OCI-LY1 (cell line): ENCODE results near the gene GLIS1.

ENCODE experiments used
- CTCF ChIP-seq: fragments of 200-600 bp; sonication (generic), shearing (Covaris generic); IDR thresholded peaks from 2 replicates; pipeline ENCODE4 v1.5.1; 2017; ENCODE audit warnings: mild to moderate bottlenecking, antibody characterized with exemption, low read length, moderate library complexity, mixed read lengths
- EZH2 ChIP-seq: fragments of 200-600 bp; sonication (generic), shearing (Covaris generic); IDR thresholded peaks from 2 replicates; pipeline ENCODE4 v1.8.0; 2017; ENCODE audit warnings: borderline replicate concordance, mixed run types, mild to moderate bottlenecking, antibody characterized with exemption, low read length, moderate library complexity, mixed read lengths

GRCh38 chr1:53486395-53487026, 252.5 kb downstream of the GLIS1 start:
- no peak for TF ChIP-seq CTCF
- no peak for TF ChIP-seq EZH2
